GM12891 (cell line): ENCODE measurements around the gene EIF4B.

Experiments used
- PAX5 ChIP-seq: IDR thresholded peaks from 2 replicates; pipeline ENCODE4 v1.6.1; 2011; ENCODE audit warnings: low read length, moderate library complexity, mild to moderate bottlenecking; ENCODE audit not compliant: insufficient read depth, severe bottlenecking
- POLR2A ChIP-seq: IDR thresholded peaks from 2 replicates; pipeline ENCODE4 v1.6.1; 2011; ENCODE audit warnings: low read depth, low read length, control low read depth
- POLR2AphosphoS5 ChIP-seq: IDR thresholded peaks from 2 replicates; pipeline ENCODE4 v1.6.1; 2011; ENCODE audit warnings: low read depth, low read length, control low read depth
- POU2F2 ChIP-seq: IDR thresholded peaks from 2 replicates; pipeline ENCODE4 v1.6.1; 2011; ENCODE audit warnings: low read depth, mild to moderate bottlenecking, control low read depth, low read length, moderate library complexity
- SPI1 ChIP-seq: IDR thresholded peaks from 2 replicates; pipeline ENCODE4 v1.6.1; 2011; ENCODE audit warnings: low read depth, low read length, control low read depth
- TAF1 ChIP-seq: IDR thresholded peaks from 2 replicates; pipeline ENCODE4 v1.6.1; 2011; ENCODE audit warnings: low read depth, low read length, control low read depth

DNA sequence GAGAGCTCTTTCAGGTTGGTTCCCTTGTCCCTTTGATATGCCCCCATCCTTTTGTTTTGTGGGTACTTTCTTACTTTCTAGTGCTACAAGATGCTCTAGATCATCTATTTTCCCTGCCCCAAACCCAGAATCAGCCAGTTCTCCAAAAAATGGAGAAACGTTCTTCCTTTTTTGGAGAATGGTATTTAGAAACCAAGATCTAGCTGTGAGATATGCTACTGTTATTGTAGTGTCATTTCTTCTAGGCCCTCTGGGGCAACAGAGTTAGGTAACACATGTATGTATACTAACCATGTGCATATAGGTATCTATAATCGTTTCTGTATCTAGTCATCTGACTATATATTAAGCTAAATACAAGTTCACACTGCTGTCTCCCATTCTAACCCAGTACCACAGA lies 84.3 kb downstream of the EIF4B start:
- TF ChIP-seq POLR2A (no peak), POLR2AphosphoS5 (no peak), TAF1 (no peak), SPI1 (no peak), POU2F2 (no peak), PAX5 (no peak)
